ENCODE measurements around the gene LRRC46. TPM values are rescaled to one million over a fixed set of nuclear protein-coding genes. Genes with fewer than 3 reads are reported as not detected.

The LRRC46 gene
- total and polyA plus RNA-seq, 10 of the 15 experiments (the other 5 are each of a cell fraction or from before 2014, with no cell fraction given), result 0.15 to 1.8 (median 0.38) TPM; not detected in 1

- TF ChIP-seq SRF (IDR thresholded peaks at IDR 0.05; ENCODE audit: low read depth in 2 of 2, low read length in 2 of 2) (no peak), TCF12 (IDR thresholded peaks at IDR 0.05; ENCODE audit: low read depth, low read length) (no peak), CHD1 (IDR thresholded peaks at IDR 0.05; ENCODE audit: low read depth, low read length) (no peak), MTA3 (IDR thresholded peaks at IDR 0.05; ENCODE audit: borderline replicate concordance, low read length) (no peak), HSF1 (IDR thresholded peaks at IDR 0.05; ENCODE audit: low read depth, low read length) (no peak), PKNOX1 (IDR thresholded peaks at IDR 0.05) (no peak)
Measured at GRCh38 chr17:47816947-47817346, 14.5 kb upstream of the LRRC46 start (continued).

- intact Hi-C loops (cut with micrococcal nuclease; ENCODE audit: unreplicated experiment) (no loop called here), in situ Hi-C loops (cut with MboI) (no loop called here)
- FAIRE-seq (no peak), ATAC-seq (no peak), DNase-seq (ENCODE audit: low read depth, low spot score) (no peak)
- no peaks in the 10 kb centered on the region for H3K27me3 ChIP-seq (replicated peaks in 1 of 2; ENCODE audit: control insufficient read depth in 2 of 2, insufficient read depth in 2 of 2, low read length in 1 of 2)
- ChIA-PET RAD21 (ENCODE audit: unreplicated experiment) (no interaction called here), POLR2A (no interaction called here), CTCF (no interaction called here), SMC1A (ENCODE audit: uncharacterized antibody, unreplicated experiment) (no interaction called here)
- H3K36me3 ChIP-seq (ENCODE audit: control insufficient read depth in 2 of 2, insufficient read depth in 2 of 2, low read length in 1 of 2), result peaks cover 3 to 11% of the 10 kb centered on the region in 2 experiments; a peak in 3 of 4 replicates
- WGBS (ENCODE audit: insufficient coverage, insufficient replicate concordance, low lambda C conversion rate, missing lambda C conversion rate), result 89% methylated on average over 11 of the region's 11 CpGs
- no peak overlapping the region for H3K4me3 ChIP-seq
- no peak overlapping the region for H3K4me2 ChIP-seq (ENCODE audit: control insufficient read depth, insufficient read depth)
- no peak overlapping the region for H3K9ac ChIP-seq (ENCODE audit: control insufficient read depth, insufficient read depth, low read length)
- H2AFZ ChIP-seq (ENCODE audit: control insufficient read depth, low read depth, low read length), result no peak overlapping the region
- H3K27ac ChIP-seq (ENCODE audit: control insufficient read depth, insufficient read depth), result no peak overlapping the region
- peaks cover 7% of the 10 kb centered on the region; the same call in 1 of the 2 replicates for H3K79me2 ChIP-seq (ENCODE audit: control insufficient read depth, insufficient read depth, low read length)
- BruUV-seq (replicated peaks), result no TSS peak
- H3K4me1 ChIP-seq (ENCODE audit: control insufficient read depth, insufficient read depth, low read length), result peaks cover 10% of the 10 kb centered on the region
- H3K9me3 ChIP-seq (replicated peaks; ENCODE audit: control insufficient read depth, insufficient read depth, low read length), result no peaks in the 10 kb centered on the region
- no peaks in the 10 kb centered on the region for H4K20me1 ChIP-seq (ENCODE audit: control insufficient read depth, insufficient read depth)
- TF ChIP-seq CUX1 (IDR thresholded peaks at IDR 0.05; ENCODE audit: insufficient replicate concordance, low read depth, low read length), result no peak
- TF ChIP-seq SUZ12 (IDR thresholded peaks at IDR 0.05; ENCODE audit: unreplicated experiment), result no peak
- TF ChIP-seq E4F1 (IDR thresholded peaks at IDR 0.05; ENCODE audit: borderline replicate concordance, partially characterized antibody), result no peak
- no peak for TF ChIP-seq SMAD1 (IDR thresholded peaks at IDR 0.05; ENCODE audit: low read depth, partially characterized antibody)
- no peak for TF ChIP-seq NR2C2 (IDR thresholded peaks at IDR 0.05; ENCODE audit: borderline replicate concordance, control insufficient read depth, insufficient read length, low read depth)
Measured at GRCh38 chr17:47818002-47818695, 13.3 kb upstream of the LRRC46 start.
